ENCODE data around the gene VENTX.
"Not testable (repeated sequence)": the region's sequence is repeated elsewhere in the genome, so short reads cannot be mapped to it uniquely, and the experiment has no call there.

Gene VENTX

GRCh38 chr10:133219782-133220181, 17.9 kb upstream of the VENTX start:
- H3K27ac ChIP-seq (ENCODE audit: low read depth, low read length): no peak overlapping the region
- H3K4me2 ChIP-seq (ENCODE audit: low read length): no peak overlapping the region
- H4K20me1 ChIP-seq (ENCODE audit: control insufficient read depth, insufficient read depth, low read depth, low read length): no peaks in the 10 kb centered on the region

GRCh38 chr10:133221331-133221730, 16.3 kb upstream of the VENTX start:
- no peaks in the 10 kb centered on the region for H3F3A ChIP-seq (ENCODE audit: control insufficient read depth, insufficient read depth)
- no peak overlapping the region for H3K4me2 ChIP-seq (ENCODE audit: low read length)
- no peaks in the 10 kb centered on the region for H3K27me3 ChIP-seq (ENCODE audit: control insufficient read depth, low read length)
- no peak overlapping the region for H3K4me3 ChIP-seq (ENCODE audit: low read length)
- H4K20me1 ChIP-seq (ENCODE audit: control insufficient read depth, insufficient read depth, low read depth, low read length): no peaks in the 10 kb centered on the region
- no peak overlapping the region for H3K27ac ChIP-seq (ENCODE audit: low read depth, low read length)
- H3K4me1 ChIP-seq (ENCODE audit: control insufficient read depth, low read length): no peaks in the 10 kb centered on the region
- TF ChIP-seq EZH2phosphoT487 (IDR thresholded peaks at IDR 0.05; ENCODE audit: borderline replicate concordance, low read length) (no peak), CTCF (IDR thresholded peaks at IDR 0.05; ENCODE audit: low read depth, low read length, poor library complexity, severe bottlenecking) (no peak)
- no peaks in the 10 kb centered on the region for H3K79me2 ChIP-seq (ENCODE audit: control insufficient read depth, low read length)
- no peaks in the 10 kb centered on the region for H3K9me2 ChIP-seq (replicated peaks; ENCODE audit: control insufficient read depth, low read length)
- no peaks in the 10 kb centered on the region for H3K9me3 ChIP-seq (ENCODE audit: control insufficient read depth, insufficient read depth, low read length)
- H3K36me3 ChIP-seq (ENCODE audit: control insufficient read depth, low read length): no peaks in the 10 kb centered on the region

More at GRCh38 chr10:133219782-133220181, 17.9 kb upstream of the VENTX start:
- Histone ChIP-seq H3K9me2 (replicated peaks; ENCODE audit: control insufficient read depth, low read length) (no peaks in the 10 kb centered on the region), H3K36me3 (ENCODE audit: control insufficient read depth, low read length) (no peaks in the 10 kb centered on the region), H3F3A (ENCODE audit: control insufficient read depth, insufficient read depth) (no peaks in the 10 kb centered on the region), H3K4me1 (ENCODE audit: control insufficient read depth, low read length) (no peaks in the 10 kb centered on the region), H3K79me2 (ENCODE audit: control insufficient read depth, low read length) (no peaks in the 10 kb centered on the region), H3K9me3 (ENCODE audit: control insufficient read depth, insufficient read depth, low read length) (no peaks in the 10 kb centered on the region), H3K4me3 (ENCODE audit: low read length) (no peak overlapping the region), H3K27me3 (ENCODE audit: control insufficient read depth, low read length) (no peaks in the 10 kb centered on the region)
- TF ChIP-seq CTCF (IDR thresholded peaks at IDR 0.05; ENCODE audit: low read depth, low read length, poor library complexity, severe bottlenecking) (no peak), EZH2phosphoT487 (IDR thresholded peaks at IDR 0.05; ENCODE audit: borderline replicate concordance, low read length) (no peak)

- H3K27ac ChIP-seq (ENCODE audit: low read depth, low read length); H3K9me3 ChIP-seq (ENCODE audit: control insufficient read depth, insufficient read depth, low read length); H3K27me3 ChIP-seq (ENCODE audit: control insufficient read depth, low read length); H3K4me2 ChIP-seq (ENCODE audit: low read length); H4K20me1 ChIP-seq (ENCODE audit: control insufficient read depth, insufficient read depth, low read depth, low read length); H3K79me2 ChIP-seq (ENCODE audit: control insufficient read depth, low read length); H3K9me2 ChIP-seq (replicated peaks; ENCODE audit: control insufficient read depth, low read length); H3K4me3 ChIP-seq (ENCODE audit: low read length); H3F3A ChIP-seq (ENCODE audit: control insufficient read depth, insufficient read depth); H3K36me3 ChIP-seq (ENCODE audit: control insufficient read depth, low read length); H3K4me1 ChIP-seq (ENCODE audit: control insufficient read depth, low read length): not testable (repeated sequence)
Measured at GRCh38 chr10:133221756-133222155, 15.9 kb upstream of the VENTX start.

- Histone ChIP-seq H3K79me2 (ENCODE audit: control insufficient read depth, low read length) (no peaks in the 10 kb centered on the region), H3K9me3 (ENCODE audit: control insufficient read depth, insufficient read depth, low read length) (no peaks in the 10 kb centered on the region), H3K27me3 (ENCODE audit: control insufficient read depth, low read length) (no peaks in the 10 kb centered on the region), H3K27ac (ENCODE audit: low read depth, low read length) (no peak overlapping the region), H3K36me3 (ENCODE audit: control insufficient read depth, low read length) (no peaks in the 10 kb centered on the region), H4K20me1 (ENCODE audit: control insufficient read depth, insufficient read depth, low read depth, low read length) (no peaks in the 10 kb centered on the region), H3K4me1 (ENCODE audit: control insufficient read depth, low read length) (no peaks in the 10 kb centered on the region), H3K4me2 (ENCODE audit: low read length) (no peak overlapping the region), H3K4me3 (ENCODE audit: low read length) (no peak overlapping the region), H3F3A (ENCODE audit: control insufficient read depth, insufficient read depth) (no peaks in the 10 kb centered on the region), H3K9me2 (replicated peaks; ENCODE audit: control insufficient read depth, low read length) (no peaks in the 10 kb centered on the region)
- TF ChIP-seq CTCF (IDR thresholded peaks at IDR 0.05; ENCODE audit: low read depth, low read length, poor library complexity, severe bottlenecking): no peak
- no peak for TF ChIP-seq EZH2phosphoT487 (IDR thresholded peaks at IDR 0.05; ENCODE audit: borderline replicate concordance, low read length)
Measured at GRCh38 chr10:133224076-133224475, 13.6 kb upstream of the VENTX start.

Measured in DOHH2 (cell line).